Activated CD8-positive, alpha-beta memory T cell treated with anti-CD3 and anti-CD28 coated beads, Interleukin-2, amount 50 U/mL, for 4 hours (primary cell): ENCODE data around the gene SLC11A2.
"Not testable (repeated sequence)": the region's sequence is repeated elsewhere in the genome, so short reads cannot be mapped to it uniquely, and the experiment has no call there.

Experiments
- DNase-seq: peaks from one replicate; pipeline ENCODE4 v3.0.0-alpha.2; 2020

SLC11A2 gene

DNA sequence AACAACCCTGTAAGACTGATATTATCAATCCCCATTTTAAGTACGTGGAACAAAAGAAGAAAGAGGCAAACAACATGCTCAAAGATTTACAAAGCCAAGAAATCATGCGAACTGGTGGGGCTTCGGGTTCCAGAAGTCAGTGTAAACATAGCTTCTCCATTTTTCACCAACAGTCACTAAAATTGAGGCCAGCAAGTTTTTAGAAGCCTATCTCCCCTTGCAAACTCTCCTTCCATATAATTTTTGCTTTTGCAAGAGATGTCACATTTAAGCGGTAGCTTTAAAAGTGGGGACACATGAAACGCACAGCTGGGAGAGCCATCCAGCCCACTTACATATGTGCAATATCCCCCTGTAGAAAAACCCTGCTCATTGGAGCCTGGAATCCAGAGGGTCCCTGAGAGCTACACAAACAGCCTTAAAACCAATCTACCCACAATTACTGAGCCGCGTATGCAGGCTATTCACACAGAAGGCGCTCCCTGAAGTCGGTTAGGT, 797 bp downstream of the SLC11A2 start:
- DNase-seq, result no peak

DNA sequence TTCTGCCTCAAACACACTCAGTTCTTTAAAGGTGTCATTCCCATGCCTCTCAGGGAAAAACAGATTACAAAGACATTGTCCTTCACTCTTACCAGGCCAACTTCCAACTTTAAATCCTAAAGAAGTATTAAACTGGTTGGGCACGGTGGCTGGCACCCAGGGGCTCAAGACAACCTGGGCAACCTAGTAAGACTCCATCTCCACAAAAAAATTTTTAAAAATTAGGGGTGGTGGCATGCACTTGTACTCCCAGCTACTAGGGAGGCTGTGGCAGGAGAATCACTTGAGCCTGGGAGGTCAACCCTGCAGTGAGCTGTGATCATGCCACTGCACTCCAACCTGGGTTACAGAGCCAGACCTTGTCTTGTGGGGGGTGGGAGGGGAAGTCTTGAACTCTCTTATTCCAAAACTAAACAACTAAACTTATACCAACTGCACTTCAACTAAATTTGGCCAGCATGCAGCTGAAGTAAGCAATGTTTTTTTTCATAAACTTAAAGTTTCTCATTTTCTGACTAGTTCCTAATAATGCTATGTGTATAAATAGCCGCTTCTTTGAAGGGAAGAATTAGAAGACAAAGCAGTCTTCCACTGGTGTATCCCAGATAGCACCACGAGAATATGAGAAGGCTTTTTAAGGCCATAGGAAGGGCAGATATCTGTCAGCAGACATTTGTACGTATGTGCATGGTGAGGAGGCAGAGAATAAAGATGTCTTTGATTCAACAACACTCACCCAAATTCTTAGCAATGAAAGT, 2.4 kb downstream of the SLC11A2 start:
- DNase-seq, result no peak

DNA sequence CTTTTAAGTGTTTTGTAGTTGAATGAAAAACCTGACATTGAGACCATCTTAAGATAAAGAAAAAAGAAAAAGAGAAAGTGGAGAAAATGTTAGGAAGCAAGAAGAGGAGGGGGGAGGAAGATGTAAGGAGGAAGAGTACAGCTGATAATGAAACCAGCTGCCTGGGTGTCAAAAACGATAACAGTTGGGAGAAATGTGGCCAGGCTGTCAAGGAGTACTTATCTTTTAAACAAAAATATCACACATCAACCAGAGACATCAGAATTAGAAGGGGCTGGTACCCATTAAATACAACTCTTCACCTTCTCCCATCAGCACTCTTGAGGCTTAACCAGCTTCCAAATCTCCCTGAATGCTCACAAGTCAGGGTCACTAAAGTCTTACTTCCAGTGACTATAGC, 4.5 kb downstream of the SLC11A2 start:
- no peak for DNase-seq

DNA sequence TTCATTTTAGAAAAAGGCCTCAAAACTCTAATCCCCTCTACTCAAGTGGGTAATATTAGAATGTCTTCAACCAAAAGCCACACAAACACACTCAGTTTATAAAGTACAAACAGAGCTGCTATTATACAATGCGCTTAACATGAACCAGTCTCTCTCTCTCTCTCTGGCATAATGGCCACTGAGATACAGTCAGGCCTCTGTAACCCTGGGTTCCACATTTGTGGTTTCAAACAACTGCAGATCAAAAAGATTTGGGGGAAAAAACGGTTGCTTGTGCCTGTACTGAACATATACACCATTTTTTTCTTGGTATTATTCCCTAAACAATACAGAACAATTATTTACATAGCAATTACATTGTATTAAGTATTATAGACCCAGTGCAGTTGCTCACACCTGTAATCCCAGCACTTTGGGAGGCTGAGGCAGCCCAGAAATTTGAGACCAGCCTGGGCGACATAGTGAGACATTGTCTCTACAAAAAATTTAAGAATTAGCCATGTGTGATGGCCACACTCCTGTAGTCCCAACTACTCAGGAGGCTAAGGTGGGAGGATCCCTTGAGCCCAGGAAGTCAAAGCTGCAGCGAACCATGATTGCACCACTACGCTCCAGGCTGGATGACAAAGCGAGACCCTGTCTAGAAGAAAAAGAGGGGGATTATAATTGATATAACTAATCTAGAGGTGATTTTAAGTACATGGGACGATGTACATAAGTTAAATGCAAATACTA, 5.6 kb downstream of the SLC11A2 start:
- no peak for DNase-seq

DNA sequence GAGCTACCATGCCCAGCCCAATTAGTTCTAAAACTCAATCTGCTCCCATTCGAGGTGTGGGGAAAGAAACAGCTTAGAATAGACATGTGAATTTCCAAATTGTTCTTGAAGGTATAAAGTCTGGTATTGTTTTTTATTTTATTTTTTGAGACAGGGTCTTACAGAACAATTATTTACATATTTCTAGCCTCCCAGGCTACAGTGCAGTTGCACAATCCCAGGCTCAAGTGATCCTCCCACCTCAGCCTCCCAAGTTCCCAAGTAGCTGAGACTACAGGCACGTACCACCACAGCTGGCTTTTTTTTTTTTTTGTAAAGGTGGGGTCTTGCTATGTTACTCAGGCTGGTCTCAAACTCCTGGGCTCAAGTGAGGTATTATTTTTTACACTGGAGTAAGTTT, 6.3 kb downstream of the SLC11A2 start:
- no peak for DNase-seq

DNA sequence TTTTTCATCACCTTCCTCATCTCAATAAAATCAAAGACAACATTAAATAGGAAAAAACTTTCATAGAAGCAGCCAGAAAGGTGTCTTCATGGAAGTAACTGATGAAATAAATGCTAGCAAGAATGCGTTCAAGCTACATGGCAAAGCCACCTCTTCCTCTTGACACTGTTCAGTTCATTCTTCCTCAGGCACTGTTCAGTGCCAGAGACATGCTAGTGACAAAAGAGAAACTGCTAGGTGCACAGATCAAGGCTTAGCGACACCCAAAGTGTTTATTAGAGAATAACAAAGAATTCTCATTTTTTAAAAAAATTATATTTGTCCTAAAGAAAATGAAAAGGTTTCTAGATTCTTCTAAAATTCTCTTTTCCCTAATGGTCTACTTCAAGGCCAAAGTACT, 7.2 kb downstream of the SLC11A2 start:
- DNase-seq, result no peak

DNA sequence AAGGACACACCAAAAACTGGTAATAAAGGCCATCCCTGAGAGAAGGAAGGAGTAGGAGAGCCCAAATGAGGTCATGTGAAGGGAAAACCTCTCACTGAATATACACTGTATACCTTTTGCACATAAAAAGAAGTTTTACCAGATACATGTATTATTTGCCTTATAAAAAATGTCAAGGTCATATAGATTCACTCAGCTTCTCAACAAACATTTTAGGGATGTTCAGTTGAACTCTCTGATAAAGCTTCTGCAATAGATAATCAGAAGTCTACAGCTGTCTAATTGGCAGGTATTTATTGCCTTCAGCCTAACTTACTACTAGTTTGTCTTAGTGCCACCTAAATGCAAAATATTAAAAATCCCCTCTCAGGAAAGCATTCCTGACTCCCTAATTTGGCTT, 8.7 kb downstream of the SLC11A2 start:
- DNase-seq, result no peak

DNA sequence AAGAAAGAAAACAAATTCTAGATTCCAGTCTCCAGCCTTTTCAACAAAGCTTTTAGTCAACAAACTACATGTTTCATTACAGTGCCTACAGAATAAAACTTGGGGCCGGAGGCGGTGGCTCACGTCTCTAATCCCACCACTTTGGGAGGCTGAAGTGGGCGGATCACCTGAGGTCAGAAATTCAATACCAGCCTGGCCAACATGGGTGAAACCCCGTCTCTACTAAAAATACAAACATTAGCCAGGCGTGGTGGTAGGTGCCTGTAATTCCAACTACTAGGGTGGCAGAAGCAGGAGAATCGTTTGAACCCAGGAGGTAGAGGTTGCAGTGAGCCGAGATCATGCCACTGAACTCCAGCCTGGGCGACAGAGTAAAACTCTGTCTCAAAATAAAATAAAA, 11.7 kb downstream of the SLC11A2 start:
- not testable (repeated sequence) for DNase-seq

DNA sequence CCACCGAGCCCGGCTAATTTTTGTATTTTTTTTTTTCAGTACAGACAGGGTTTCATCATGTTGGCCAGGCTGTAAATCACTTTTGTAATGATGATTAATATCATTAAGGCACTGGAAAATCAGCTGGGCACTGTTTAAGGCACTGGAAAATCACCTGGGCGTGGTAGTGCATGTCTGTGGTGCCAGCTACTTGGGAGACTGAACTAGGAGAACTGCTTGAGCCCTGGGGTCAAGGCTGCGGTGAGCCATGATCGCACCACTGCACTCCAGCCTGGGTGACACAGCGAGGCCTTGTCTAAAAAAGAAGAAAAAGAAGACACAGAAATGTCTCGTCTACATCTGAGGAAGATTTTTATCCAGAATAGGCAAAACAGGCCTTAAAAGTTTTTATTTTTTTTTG, 12.7 kb downstream of the SLC11A2 start:
- DNase-seq, result no peak

DNA sequence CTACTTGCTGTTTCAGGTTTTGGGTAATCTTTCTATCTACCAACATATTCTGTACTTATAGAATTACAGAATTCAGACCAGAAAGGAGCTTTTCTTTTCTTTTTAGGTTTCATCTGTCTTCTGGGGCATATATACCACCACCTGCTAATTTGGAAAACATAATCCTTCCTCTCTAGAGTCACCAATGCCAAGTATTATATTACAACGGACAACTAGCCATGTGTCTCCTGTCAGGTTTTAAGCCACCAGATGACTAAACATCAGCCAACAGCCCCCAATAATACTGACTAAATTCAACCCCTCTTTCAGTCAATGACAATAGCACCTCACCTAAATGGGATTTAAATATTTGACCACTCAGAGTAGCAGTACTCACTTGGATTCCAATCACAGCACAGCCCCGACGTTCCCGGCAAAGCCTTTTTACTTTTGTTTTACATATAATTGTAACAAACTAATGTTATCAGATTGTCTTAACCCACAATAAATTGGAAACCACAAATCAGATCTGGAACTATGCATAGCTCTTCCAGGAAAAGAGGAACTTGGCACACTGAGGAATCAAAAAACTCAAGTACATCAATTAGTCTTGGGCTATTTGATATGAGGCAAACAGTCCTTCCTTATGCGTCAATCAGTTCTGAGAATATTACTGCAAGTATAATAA, 13.5 kb downstream of the SLC11A2 start:
- DNase-seq, result no peak

DNA sequence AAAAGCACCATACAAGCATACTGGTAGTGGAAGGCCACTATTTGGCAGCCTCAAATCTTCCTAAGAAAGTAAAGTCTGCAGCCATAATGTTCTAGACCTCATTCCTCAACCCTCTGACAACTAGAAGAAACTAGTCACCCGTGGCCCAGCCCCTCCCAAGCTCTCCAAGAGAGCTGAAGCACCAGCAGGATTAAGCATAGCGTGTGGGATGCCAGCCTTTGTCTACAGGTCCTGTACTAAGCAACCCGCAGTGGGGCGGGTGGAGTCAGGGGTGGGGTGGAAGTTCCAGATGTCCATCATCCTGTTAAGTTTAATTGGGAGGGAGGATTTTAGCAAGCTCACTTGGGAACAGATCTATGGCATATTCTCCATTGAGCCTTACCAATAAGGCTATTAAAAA, 14.2 kb downstream of the SLC11A2 start:
- DNase-seq, result no peak

DNA sequence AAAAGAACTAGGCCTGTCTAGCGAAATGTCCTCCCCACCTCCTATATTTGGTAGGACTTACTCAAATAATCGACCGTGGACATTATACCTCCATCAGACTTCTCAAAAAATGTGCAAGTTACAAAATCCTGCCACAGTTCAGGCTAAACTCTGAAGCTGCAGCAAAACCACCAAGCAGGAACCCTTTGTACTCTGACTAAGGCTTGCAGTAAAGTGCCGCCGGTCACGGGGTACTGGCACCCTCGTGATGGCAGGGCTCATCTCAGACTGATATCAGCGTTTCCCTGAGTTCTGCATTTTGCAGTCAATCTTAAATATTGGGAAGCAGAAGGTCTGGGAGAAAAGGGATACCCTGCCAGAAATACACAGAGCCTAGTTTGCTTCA, 17.1 kb downstream of the SLC11A2 start:
- DNase-seq, result peak; percentile 58

DNA sequence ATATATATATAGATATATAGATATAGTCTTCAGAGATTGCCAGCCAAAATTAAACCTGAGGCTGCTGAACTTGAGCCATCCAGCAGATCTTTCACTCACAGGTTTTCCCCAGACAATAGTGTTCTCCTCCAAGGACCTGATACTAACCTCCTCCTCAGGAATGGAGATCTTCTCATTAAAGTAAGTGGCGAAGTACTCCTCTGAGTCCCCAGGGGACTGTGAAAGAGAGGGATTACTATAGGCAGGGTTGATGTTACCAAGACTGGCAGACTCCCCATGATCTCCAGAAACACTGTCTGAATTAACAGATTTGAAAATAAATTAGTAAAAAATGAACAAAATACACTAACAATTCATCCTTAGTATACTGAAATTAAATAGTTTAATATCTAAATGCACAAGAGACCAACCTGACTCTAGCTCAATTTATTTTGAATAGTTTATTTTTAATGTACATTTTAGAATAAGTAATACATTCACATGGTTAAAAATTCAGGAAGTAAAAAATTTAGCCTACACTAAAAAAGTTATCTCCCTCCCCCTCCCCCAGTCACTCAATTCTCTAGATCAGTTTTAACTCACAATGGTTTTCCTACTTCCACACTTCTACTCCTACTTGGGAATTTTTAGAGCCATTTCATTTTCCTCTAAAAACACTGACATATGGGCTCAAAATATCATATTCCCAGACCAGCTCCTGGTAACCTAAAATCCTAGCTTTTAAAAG, 17.7 kb downstream of the SLC11A2 start:
- no peak for DNase-seq

DNA sequence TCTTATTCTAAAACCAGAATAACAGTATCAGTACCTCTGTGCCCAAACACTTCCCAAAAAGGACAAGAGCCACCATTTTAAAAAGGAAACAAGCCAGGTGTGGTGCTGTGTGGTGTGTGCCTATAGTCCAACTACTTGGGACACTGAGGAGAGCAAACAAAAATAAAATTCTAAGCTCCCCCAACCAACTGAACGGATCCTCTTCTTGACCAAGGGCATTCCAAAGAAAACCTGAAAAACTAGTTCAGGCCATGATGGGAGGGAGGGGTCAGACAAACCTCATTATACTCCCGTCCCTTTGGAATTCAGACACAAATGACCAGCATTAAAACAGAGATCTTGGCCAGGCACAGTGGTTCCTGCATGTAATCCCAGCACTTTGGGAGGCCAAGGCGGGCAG, 20.5 kb downstream of the SLC11A2 start:
- DNase-seq, result no peak

DNA sequence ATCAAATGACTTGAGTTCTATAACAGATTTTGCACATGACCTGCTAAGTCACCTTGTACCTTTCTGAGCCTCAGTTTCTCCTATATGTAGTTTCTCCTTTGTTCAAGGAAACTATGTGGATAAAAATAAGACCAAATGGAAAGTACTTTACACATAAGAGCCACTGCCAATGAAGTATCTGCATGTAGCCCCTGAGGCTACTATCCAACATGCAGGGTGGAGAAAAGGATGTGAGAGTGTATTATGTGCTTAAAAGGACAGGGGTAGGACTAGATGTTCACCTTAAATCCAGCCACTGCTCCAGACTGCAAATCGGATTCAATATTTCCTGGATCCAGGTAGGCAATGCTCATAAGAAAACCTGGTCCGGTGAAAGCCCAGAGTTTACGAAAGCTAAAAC, 21.2 kb downstream of the SLC11A2 start:
- DNase-seq, result no peak

DNA sequence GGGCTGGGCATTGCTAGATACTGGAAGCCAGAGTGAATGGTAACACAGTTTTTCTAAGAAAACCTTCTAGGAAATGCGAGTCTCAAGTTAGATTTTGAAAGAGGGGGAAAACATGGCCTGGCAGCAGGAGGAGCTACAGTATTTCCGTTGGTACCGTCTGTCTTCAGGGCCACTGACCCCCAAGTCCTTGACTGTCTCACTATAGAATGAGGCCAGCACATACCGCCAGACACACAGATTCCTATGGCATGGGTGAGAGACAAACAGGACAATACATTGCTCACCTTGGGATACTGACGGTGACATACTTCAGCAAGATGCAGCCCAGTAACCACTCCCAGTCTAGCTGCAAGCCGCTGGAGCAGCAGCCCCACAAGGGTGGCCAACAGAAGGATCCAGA, 21.7 kb downstream of the SLC11A2 start:
- DNase-seq, result no peak

DNA sequence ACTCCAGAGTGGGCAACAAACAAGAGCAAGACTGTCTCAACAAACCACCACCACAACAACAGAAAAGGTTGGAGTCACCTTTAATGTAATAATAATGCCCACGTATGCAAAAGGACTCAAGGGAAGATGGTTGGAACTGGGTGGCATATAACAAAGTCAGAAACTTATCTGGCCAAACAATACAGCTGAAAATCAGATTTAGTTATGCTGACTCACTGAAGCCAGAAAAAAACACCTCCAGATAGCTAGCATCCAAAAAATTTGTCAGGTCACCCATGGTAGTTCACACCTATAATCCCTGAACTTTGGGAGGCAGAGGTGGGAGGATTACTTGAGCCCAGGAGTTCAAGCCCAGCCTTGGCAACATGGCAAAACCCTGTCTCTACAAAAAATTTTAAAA, 24.4 kb downstream of the SLC11A2 start:
- no peak for DNase-seq

DNA sequence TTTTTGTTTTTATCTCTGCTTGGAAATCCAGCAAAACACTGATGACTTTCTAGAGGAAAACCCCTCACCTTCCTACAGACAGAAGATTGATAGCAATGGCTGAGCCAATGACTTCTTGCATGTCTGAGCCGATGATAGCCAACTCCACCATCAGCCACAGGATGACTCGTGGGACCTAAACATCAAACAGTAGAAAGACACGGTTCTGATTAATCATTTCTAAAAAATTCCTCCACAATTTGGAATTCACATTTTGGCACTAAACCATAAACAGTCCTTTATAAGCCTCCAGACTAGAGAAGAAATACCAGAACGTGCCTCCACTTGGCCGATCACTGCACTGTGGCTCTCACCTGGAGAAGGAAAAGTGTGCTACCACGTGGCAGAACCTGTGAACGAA, 25.9 kb downstream of the SLC11A2 start:
- DNase-seq, result no peak

DNA sequence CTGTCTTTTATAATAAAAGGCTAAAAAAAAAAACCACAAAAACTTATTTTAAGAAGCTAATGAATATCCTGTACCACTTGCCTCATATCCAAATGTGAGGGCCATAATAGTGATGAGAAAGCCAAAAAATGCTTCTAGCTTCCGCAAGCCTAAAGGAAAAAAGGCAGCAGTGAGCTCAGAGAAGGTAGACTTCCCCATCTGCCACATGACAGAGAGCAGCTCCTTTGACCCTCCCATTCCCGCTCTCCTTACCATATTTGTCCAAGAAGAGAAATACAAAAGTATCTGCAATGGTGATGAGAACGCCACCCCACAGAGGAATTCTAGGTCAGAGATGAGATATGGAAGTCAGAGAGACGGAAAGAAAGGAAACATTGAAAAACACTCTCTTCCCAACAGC, 27.1 kb downstream of the SLC11A2 start:
- DNase-seq, result no peak

DNA sequence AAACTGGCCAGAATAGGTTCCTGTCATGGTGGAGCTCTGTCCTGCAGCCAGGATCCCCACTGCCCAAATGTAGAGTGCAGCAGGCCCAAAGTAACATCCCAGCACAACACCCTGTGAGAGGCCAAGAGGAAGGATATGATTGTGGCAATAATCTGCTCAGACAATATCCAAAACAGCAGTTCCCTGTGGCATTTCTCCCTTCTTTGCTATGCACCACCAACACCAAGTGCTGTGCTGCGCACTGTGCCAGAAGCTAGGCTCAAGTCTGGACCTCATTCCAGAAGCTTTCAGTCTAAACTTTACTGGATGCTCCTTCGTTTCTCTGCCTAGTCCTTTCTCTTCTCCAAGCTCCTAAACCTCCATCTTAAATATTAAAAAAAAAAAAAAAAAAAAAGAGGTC, 33.4 kb downstream of the SLC11A2 start:
- no peak for DNase-seq

DNA sequence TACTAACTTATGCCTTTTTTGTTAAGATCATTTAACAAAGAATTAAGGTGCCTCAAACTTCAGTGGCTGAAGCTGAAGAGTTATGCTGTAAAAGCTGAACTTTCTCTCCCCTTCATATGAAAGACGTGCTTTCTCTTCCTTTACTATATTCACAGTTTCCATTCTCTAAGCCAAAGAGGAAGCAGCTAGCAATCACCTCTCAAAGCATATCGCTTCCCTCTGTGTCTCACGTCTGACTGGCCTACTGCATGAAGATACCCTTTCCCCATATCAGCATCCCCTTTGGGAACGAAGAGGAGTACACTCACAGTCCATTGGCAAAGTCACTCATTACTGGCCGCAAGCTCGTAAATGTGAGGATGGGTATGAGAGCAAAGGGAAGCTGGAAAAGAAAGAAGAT, 34.9 kb downstream of the SLC11A2 start:
- DNase-seq, result no peak

DNA sequence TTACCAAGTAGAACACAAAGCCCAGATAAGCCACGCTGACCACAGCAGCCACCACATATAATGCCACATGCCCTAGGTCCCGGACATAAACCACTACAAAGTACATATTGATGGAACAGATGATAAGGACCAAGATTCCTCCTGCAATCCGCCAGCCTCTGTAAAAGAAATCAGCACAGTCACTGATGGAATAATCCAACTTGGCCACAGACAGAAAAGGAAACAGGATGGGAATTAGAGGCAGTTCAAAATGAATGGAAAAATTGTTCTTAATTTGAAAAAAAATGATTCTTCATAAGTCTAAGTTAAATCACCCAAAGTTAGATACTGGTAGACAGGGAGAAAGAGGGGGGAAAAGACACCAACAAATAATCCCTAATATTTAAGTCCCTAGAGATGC, 35.4 kb downstream of the SLC11A2 start:
- no peak for DNase-seq

DNA sequence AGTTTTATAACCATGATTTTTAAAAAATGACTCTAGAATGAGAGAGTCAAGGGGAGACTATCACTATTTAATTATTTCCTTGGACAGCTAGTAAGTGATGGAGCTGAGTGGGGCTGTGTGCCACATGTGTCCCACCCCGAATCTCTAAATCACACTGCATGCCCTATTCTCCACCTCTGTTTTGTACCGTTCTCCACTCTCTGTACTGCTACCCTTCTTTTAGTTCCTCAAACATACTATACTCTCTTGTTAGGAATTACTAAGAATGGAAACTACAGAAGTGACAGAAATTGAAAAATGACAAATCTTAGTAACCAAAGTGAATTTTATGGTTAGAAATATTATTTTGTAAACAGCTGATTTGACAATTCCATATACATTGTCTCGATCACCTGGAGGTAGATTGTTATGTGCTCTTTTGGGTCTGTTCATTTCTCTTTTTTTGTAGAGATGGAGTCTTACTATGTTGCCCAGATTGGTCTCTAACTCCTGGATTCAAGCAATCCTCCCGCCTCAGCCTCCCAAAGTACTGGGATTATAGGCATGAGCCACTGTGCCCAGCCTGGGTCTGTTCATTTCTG, 35.9 kb downstream of the SLC11A2 start:
- no peak for DNase-seq
